IMR-90 (cell line): Measurements from ENCODE around the gene CLDN22. TPM values are rescaled to one million over a fixed set of nuclear protein-coding genes. Genes with fewer than 3 reads are reported as not detected.

Source experiments
- ATAC-seq: fragments of 200-7000 bp; cut with Tn5 transposase; 2 replicates; pipeline ENCODE4 v1.9.1; 2020; ENCODE audit warnings: low read depth, mild to moderate bottlenecking, moderate library complexity
- BruUV-seq: library from RNA; stranded (reverse); fragments of 400-500 nt; replicated peaks from 2 replicates; lab custom pipeline; 2021; lab: Mats Ljungman, UMichigan
- CTCF ChIA-PET: fragments of 300-600 bp; formaldehyde crosslinking; extraction: SDS; loops from one replicate; lab custom pipeline; 2021; ENCODE audit warnings: antibody characterized with exemption; lab: Yijun Ruan, JAX
- POLR2A ChIA-PET: fragments of 300-600 bp; sonication (Branson Sonifier 250); formaldehyde crosslinking; loops from one replicate; lab custom pipeline; 2022; ENCODE audit warnings: antibody characterized with exemption; ENCODE audit not compliant: unreplicated experiment; lab: Charles Lee
- DNase-seq: peaks from one replicate; pipeline ENCODE4 v3.0.0; 2013
- H2AFZ ChIP-seq: replicated peaks from 2 replicates; pipeline ENCODE3; 2013; ENCODE audit warnings: low read length, mild to moderate bottlenecking; ENCODE audit not compliant: poor library complexity
- H2AK5ac ChIP-seq: 2 replicates; pipeline ENCODE4 v1.6.1; 2013; ENCODE audit warnings: low read depth, low read length, inconsistent platforms
- H2AK9ac ChIP-seq: replicated peaks from 2 replicates; pipeline ENCODE3; 2013; ENCODE audit warnings: mild to moderate bottlenecking, low read depth, low read length, moderate library complexity; ENCODE audit not compliant: poor library complexity
- H2BK120ac ChIP-seq: 2 replicates; pipeline ENCODE4 v1.6.1; 2013; ENCODE audit warnings: low read depth, low read length, inconsistent platforms
- H2BK15ac ChIP-seq: 3 replicates; pipeline ENCODE4 v1.6.1; 2013; ENCODE audit warnings: low read depth, low read length, inconsistent platforms
- H2BK20ac ChIP-seq: 2 replicates; pipeline ENCODE4 v1.6.1; 2013; ENCODE audit warnings: low read depth, mild to moderate bottlenecking, inconsistent platforms, low read length, moderate library complexity
- H2BK5ac ChIP-seq: 2 replicates; pipeline ENCODE4 v1.6.1; 2013; ENCODE audit warnings: mild to moderate bottlenecking, low read depth, low read length, inconsistent platforms; ENCODE audit not compliant: poor library complexity, severe bottlenecking
- H3K14ac ChIP-seq: replicated peaks from 2 replicates; pipeline ENCODE4 v1.6.1; 2013; ENCODE audit warnings: low read depth, low read length, inconsistent platforms
- H3K18ac ChIP-seq: 2 replicates; pipeline ENCODE4 v1.6.1; 2013; ENCODE audit warnings: low read depth, low read length, control low read depth
- H3K23ac ChIP-seq: 2 replicates; pipeline ENCODE4 v1.6.1; 2013; ENCODE audit warnings: low read depth, low read length, inconsistent platforms
- H3K27ac ChIP-seq: 2 replicates; pipeline ENCODE4 v1.5.1; 2013; ENCODE audit warnings: mild to moderate bottlenecking, control low read depth, low read length; ENCODE audit not compliant: insufficient read depth
- H3K27me3 ChIP-seq: 2 replicates; pipeline ENCODE4 v1.6.1; 2013; ENCODE audit warnings: low read length; ENCODE audit not compliant: control insufficient read depth, insufficient read depth
- H3K36me3 ChIP-seq: 2 replicates; pipeline ENCODE4 v1.6.1; 2013; ENCODE audit warnings: low read length, mixed read lengths; ENCODE audit not compliant: control insufficient read depth, insufficient read depth
- H3K4ac ChIP-seq: 2 replicates; pipeline ENCODE4 v1.6.1; 2013; ENCODE audit warnings: low read depth, low read length, inconsistent platforms
- H3K4me1 ChIP-seq: 2 replicates; pipeline ENCODE4 v1.6.1; 2013; ENCODE audit warnings: low read length, mixed read lengths; ENCODE audit not compliant: control insufficient read depth, insufficient read depth
- H3K4me2 ChIP-seq: 2 replicates; pipeline ENCODE4 v1.6.1; 2013; ENCODE audit warnings: low read depth, mild to moderate bottlenecking, control low read depth, low read length, moderate library complexity
- H3K4me3 ChIP-seq: 2 replicates; pipeline ENCODE4 v1.5.1; 2013; ENCODE audit warnings: low read depth, mild to moderate bottlenecking, control low read depth, low read length, moderate library complexity; ENCODE audit not compliant: insufficient read depth
- H3K56ac ChIP-seq: 2 replicates; pipeline ENCODE4 v1.6.1; 2013; ENCODE audit warnings: low read length, inconsistent platforms; ENCODE audit not compliant: insufficient read depth; ENCODE audit errors: extremely low read depth
- H3K79me1 ChIP-seq, 2 experiments: 2 replicates each; pipeline ENCODE4 v1.6.1; 2013; ENCODE audit warnings: low read length in 2 of 2, inconsistent platforms in 1 of 2, low read depth in 1 of 2
- H3K9ac ChIP-seq: 2 replicates; pipeline ENCODE4 v1.6.1; 2013; ENCODE audit warnings: low read depth, low read length, control low read depth
- H3K9me1 ChIP-seq: 2 replicates; pipeline ENCODE4 v1.6.1; 2013; ENCODE audit warnings: low read length, inconsistent platforms; ENCODE audit not compliant: insufficient read depth
- H3K9me3 ChIP-seq: 2 replicates; pipeline ENCODE4 v1.6.1; 2013; ENCODE audit warnings: low read length; ENCODE audit not compliant: control insufficient read depth, insufficient read depth
- H4K20me1 ChIP-seq: 2 replicates; pipeline ENCODE4 v1.6.1; 2013; ENCODE audit warnings: low read length, inconsistent platforms; ENCODE audit not compliant: insufficient read depth
- H4K5ac ChIP-seq: 2 replicates; pipeline ENCODE4 v1.6.1; 2013; ENCODE audit warnings: mild to moderate bottlenecking, low read depth, low read length, control low read depth
- H4K8ac ChIP-seq, 2 experiments: 2 replicates each; pipeline ENCODE4 v1.6.1; 2013; ENCODE audit warnings: low read depth in 2 of 2, low read length in 2 of 2, control low read depth in 1 of 2, inconsistent platforms in 1 of 2
- H4K91ac ChIP-seq: 2 replicates; pipeline ENCODE4 v1.6.1; 2013; ENCODE audit warnings: low read depth, low read length, inconsistent platforms; ENCODE audit not compliant: insufficient read depth
- ELK1 ChIP-seq: fragments of 150-350 bp; IDR thresholded peaks from 2 replicates; pipeline ENCODE4 v1.6.1; 2016; ENCODE audit warnings: low read depth, mild to moderate bottlenecking, low read length, moderate library complexity, borderline replicate concordance
- RAD21 ChIP-seq: IDR thresholded peaks from 2 replicates; pipeline ENCODE4 v1.6.1; 2012; ENCODE audit warnings: low read length, improper control_type of control experiment
- RCOR1 ChIP-seq: IDR thresholded peaks from 2 replicates; pipeline ENCODE4 v1.6.1; 2012; ENCODE audit warnings: mild to moderate bottlenecking, low read length, improper control_type of control experiment; ENCODE audit not compliant: insufficient replicate concordance
- RFX5 ChIP-seq: IDR thresholded peaks from 2 replicates; pipeline ENCODE4 v1.8.0; 2012; ENCODE audit warnings: low read depth, mild to moderate bottlenecking, low read length, moderate library complexity
- WGBS, 2 experiments: methylation state at CpG; one replicate each; pipeline versions ENCODE4 v1.1.5 to v1.1.7; 2013; ENCODE audit warnings: missing lambda C conversion rate in 2 of 2; ENCODE audit not compliant: insufficient read length in 1 of 2; ENCODE audit errors: extremely low coverage in 2 of 2; 5-methylcytosine and 5-hydroxymethylcytosine counted together
- dilution Hi-C: fragments of 300-500 bp; cut with HindIII; formaldehyde crosslinking; loops from one replicate; pipeline ENCODE4 v1.14.3; 2018; ENCODE audit warnings: low sequenced_read_pairs; ENCODE audit not compliant: unreplicated experiment
- in situ Hi-C: fragments of 300-500 bp; cut with MboI; formaldehyde crosslinking; loops from 3 replicates; pipeline ENCODE4 v1.14.3; 2019; ENCODE audit warnings: low sequenced_read_pairs, inconsistent platforms, mixed read lengths
- intact Hi-C: fragments of 100-400 bp; cut with micrococcal nuclease; formaldehyde crosslinking; loops from 2 replicates; pipeline ENCODE4 v1.10.0; 2022
- polyA plus RNA-seq, 3 experiments: library from polyadenylated mRNA; depleted of rRNA; stranded (reverse); fragments of >200 nt; gene quantifications; 2 replicates each; pipeline ENCODE4 v1.2.3, GENCODE V29; 2012; ENCODE audit warnings: low replicate concordance in 1 of 3
- total RNA-seq: library from RNA; depleted of rRNA; stranded (reverse); fragments of >200 nt; gene quantifications from 2 replicates; pipeline ENCODE4 v1.2.3, GENCODE V29; 2012

Gene CLDN22
- total and polyA plus RNA-seq, 2 of the 4 experiments (the other 2 are of a cell fraction): not detected

- no peak overlapping the region for H3K14ac ChIP-seq
- TF ChIP-seq RCOR1 (no peak), ELK1 (no peak), RFX5 (no peak), RAD21 (no peak)
- DNase-seq (no peak), ATAC-seq (no peak)
- H3K9me1 ChIP-seq: peaks cover 2% of the 10 kb centered on the region; the same call in 1 of the 2 replicates
- BruUV-seq: no TSS peak
- no peak overlapping the region for H3K4ac ChIP-seq
- H3K27me3 ChIP-seq: no peaks in the 10 kb centered on the region
- H2BK15ac ChIP-seq: no peak overlapping the region
- no peak overlapping the region for H2BK120ac ChIP-seq
- no peak overlapping the region for H2BK20ac ChIP-seq
- dilution Hi-C loops (no loop called here), intact Hi-C loops (no loop called here), in situ Hi-C loops (no loop called here)
- ChIA-PET CTCF (no interaction called here), POLR2A (no interaction called here)
- H3K18ac ChIP-seq: no peak overlapping the region
- H2AK9ac ChIP-seq: no peak overlapping the region
- H3K56ac ChIP-seq: no peak overlapping the region
- peaks cover 4% of the 10 kb centered on the region for H3K36me3 ChIP-seq
- no CpG with 5 or more reads among the region's 2 CpGs for WGBS, 2 experiments
- no peak overlapping the region for H3K27ac ChIP-seq
- H3K4me1 ChIP-seq: peaks cover 2% of the 10 kb centered on the region; the same call in 1 of the 2 replicates
- H3K23ac ChIP-seq: no peak overlapping the region
- no peaks in the 10 kb centered on the region for H3K79me1 ChIP-seq
- no peak overlapping the region for H2BK5ac ChIP-seq
- no peak overlapping the region for H2AK5ac ChIP-seq
- H2AFZ ChIP-seq: no peak overlapping the region
- H3K4me3 ChIP-seq: no peak overlapping the region
- H4K8ac ChIP-seq: no peak overlapping the region
- H3K4me2 ChIP-seq: no peak overlapping the region
- H4K91ac ChIP-seq: no peak overlapping the region
- no peaks in the 10 kb centered on the region for H3K9me3 ChIP-seq
- H3K9ac ChIP-seq: no peak overlapping the region
- H4K20me1 ChIP-seq: no peaks in the 10 kb centered on the region; the same call in 1 of the 2 replicates
- no peak overlapping the region for H4K5ac ChIP-seq
Observed at GRCh38 chr4:183321079-183321478, 1.0 kb upstream of the CLDN22 start.
